HG02678 (cell line): ENCODE results near the gene SPTLC2.
"Not testable (repeated sequence)": the region's sequence is repeated elsewhere in the genome, so short reads cannot be mapped to it uniquely, and the experiment has no call there.

Experiments
- ATAC-seq: cut with Tn5 transposase; IDR thresholded peaks from one replicate; pipeline ENCODE4 v1.9.1; 2021; ENCODE audit warnings: mild to moderate bottlenecking, moderate library complexity; ENCODE audit not compliant: unreplicated experiment

Gene SPTLC2

GRCh38 chr14:77554816-77555599 lies 61.4 kb downstream of the SPTLC2 start:
- peak; percentile 19 for ATAC-seq

DNA sequence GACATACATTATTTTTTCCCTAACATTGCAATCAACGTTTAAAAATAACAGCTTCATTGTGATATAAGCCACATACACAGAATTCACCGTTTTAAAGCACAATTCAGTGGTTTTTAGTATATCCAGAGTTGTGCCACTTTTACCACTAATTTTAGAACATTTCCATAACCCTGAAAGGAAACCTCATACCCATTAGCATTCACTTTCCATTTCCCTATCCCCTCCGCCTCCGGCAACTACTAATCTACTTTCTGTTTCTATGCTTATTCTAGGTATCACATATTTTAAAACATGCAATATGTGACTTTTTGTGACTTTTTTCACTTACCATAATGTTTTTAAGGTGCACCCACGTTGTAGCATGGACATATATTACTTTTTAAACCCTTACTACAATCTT lies 62.2 kb downstream of the SPTLC2 start:
- ATAC-seq: peak; percentile 72

DNA sequence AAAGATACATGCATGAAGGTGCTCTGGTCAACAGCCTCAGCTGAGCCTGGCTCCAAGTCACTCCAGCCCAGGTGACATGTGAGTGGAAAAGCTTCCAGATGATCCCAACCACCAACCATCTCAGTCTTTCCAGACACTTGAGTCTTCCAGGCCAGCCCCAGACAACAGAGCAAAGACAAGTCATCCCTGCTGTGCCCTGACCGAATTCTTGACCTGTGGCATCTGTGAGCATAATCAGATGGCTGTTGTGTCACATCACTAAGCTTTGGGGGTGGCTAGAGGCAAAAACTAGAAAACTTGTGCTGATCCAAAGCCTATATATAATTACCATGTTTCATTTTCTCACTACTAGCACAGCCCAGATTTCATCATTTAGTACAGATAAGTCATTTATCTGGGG lies 67.0 kb downstream of the SPTLC2 start:
- ATAC-seq: no peak

DNA sequence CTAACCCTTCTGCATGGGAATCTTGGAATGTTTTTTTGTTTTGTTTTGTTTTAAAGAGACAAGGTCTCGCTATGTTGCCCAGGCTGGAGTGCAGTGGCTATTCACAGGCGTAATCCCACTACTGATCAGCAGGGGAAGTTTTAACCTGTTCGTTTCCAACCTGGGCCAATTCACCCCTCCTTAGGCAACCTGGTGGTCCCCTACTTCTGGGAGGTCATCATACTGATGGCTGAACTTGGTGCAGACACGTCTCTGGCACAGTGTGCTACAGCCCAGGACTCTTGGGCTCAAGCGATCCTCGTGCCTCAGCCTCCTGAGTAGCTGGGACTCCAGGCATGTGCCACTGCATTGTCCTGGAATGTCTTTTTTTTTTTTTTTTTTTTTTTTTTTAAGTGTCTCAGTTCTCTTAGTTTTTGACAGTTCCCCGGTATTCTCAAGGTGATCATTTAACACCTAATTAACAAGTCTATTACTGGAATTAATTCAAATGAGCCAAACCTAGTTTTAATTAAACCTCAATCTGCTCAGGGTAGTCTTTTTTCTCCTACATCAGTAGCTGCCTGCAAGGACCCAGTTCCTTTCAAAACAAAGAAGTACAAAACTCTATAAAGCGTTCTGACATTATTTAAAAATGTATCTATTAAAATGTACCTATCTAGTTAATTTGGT lies 68.8 kb downstream of the SPTLC2 start:
- ATAC-seq: no peak

GRCh38 chr14:77545171-77545570 lies 71.3 kb downstream of the SPTLC2 start:
- not testable (repeated sequence) for ATAC-seq

DNA sequence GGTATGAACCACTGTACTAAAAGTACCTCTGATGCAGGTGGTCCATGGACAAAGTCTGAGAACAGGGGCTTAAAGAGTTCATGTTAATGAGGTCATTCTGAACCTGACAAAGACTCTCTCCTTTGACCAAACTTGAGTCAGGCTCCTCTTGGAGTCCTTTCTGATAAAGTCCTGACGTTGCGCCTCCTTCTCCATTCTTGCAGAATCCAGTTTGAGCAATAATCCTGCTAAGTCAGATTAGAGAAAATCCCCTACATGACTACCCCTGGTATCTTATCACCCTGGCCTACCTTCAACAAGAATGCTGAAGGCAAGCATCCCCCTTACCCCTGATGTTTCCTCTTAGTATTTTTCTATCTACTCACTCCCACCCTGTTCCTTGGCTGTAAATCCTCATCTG lies 71.9 kb downstream of the SPTLC2 start:
- ATAC-seq: no peak

GRCh38 chr14:77543637-77544334 lies 72.7 kb downstream of the SPTLC2 start:
- no peak for ATAC-seq

GRCh38 chr14:77543240-77543551 lies 73.2 kb downstream of the SPTLC2 start:
- ATAC-seq: no peak

DNA sequence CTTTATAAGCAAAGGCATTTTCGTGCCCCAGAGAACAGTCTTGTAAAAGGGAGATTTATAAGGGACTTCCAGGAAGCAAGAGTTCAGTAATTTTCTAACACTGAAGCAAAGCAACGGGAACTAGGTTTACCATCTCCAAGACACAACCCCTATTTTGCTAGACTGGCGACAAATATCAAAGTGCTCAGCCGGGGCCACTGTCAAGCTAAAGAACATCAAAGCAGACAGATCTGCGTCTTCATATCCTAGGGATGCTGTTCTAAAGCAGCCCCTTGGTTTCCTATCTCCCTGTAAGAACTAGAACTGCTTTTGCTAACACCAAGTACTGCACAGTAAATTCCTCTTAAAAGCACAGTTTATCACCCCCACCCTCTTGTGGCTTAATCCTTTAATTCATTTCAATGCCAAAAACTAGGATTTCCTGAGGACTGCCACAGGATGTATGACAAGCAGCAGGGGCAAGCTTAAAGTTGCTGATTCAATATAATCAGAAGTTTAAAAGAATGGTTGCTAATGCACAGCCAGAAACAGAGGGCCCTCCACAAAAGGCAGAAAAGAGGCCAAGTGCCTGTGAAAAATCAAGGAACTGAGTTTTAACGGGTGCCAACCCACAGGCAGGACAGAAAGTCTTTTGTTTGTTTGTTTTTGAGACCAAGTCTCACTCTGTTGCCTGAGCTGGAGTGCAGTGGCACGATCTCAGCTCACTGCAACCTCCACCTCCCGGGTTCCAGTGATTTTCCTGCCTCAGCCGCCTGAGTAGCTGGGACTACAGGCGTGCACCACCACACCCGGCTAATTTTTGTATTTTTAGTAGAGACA lies 73.8 kb downstream of the SPTLC2 start:
- no peak for ATAC-seq

DNA sequence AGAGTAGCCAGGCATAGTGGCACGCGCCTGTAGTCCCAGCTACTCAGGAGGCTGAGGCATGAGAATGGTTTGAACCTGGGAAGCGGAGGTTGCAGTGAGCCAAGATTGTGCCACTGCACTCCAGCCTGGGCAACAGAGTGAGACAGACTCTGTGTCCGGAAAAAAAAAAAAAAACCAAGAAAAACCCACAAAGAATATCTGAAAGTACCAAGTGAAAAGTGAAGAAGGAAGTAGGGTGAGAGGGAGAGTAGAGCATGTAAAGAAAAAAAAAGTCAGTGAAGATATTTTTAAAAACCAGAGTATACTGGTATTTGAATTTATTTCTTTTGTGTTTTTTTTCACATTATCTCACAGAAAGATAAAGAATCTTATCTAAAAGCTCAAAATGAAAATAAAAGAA lies 74.5 kb downstream of the SPTLC2 start:
- ATAC-seq: no peak

DNA sequence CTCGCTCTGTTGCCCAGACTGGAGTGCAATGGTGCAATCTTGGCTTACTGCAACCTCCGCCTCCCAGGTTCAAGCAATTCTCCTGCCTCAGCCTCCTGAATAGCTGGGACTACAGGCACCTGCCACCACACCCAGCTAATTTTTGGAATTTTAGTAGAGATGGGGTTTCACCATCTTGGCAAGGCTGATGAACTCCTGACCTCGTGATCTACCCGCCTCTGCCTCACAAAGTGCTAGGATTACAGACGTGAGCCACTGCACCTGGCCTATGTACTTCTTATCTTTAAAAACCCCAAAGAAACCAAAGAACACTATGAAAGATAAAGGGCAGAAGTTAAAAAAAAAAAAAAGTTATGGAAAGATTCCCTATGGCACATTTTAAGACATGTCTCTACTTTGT lies 79.5 kb downstream of the SPTLC2 start:
- not testable (repeated sequence) for ATAC-seq

GRCh38 chr14:77531071-77531470 lies 85.4 kb downstream of the SPTLC2 start:
- no peak for ATAC-seq

GRCh38 chr14:77529963-77530362 lies 86.5 kb downstream of the SPTLC2 start:
- ATAC-seq: no peak

DNA sequence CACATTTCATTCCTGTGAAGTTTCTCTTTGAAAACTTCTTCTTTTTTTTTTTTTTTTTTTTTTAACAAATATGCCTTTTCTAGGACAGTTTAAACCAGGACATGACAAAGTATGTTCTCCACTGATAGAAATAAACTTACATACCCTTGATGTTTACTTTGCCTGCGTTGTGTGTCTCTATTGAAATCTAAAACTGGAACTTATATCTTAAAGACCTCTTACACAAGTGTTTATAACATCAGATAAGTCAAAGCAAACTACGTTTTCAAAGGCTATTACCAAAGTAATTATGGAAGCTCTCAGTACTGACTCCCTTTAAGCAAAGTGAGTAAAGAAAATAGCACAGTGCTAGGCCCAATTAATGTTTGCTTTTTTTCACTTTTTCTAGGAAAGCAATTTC lies 87.2 kb downstream of the SPTLC2 start:
- no peak for ATAC-seq

DNA sequence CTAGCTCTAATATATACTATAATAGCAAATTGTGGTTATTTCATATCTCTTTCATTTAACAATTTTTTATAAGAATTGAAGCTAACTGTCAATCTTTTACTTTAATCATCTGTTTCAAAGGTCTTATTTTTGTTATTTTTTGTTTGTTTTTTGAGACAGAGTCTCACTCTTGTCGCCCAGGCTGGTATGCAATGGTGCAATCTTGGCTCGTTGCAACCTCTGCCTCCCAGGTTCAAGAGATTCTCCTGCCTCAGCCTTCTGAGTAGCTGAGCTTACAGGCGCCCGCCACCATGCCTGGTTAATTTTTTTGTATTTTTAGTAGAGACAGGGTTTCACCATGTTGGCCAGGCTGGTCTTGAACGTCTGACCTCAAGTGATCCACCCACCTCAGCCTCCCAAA lies 87.7 kb downstream of the SPTLC2 start:
- not testable (repeated sequence) for ATAC-seq

- ATAC-seq: no peak
Measured at GRCh38 chr14:77526266-77526665, 90.2 kb downstream of the SPTLC2 start.

DNA sequence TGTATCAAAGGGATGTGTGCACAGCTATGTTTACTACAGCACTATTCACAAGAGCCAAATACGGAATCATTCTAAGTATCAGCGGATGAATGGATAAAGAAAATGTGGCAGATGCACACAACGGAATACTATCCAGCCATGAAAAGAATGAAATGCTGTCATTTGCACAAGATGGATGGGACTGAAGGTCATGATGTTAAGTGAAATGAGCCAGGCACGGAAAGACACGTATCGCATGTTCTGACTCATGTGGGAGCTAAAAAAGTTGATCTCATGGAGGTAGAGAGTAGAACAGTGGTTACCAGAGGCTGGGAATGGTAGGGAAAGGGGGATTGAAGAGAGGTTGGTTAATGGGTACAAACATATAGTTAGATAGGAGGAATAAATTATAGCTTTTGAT lies 91.9 kb downstream of the SPTLC2 start:
- no peak for ATAC-seq

DNA sequence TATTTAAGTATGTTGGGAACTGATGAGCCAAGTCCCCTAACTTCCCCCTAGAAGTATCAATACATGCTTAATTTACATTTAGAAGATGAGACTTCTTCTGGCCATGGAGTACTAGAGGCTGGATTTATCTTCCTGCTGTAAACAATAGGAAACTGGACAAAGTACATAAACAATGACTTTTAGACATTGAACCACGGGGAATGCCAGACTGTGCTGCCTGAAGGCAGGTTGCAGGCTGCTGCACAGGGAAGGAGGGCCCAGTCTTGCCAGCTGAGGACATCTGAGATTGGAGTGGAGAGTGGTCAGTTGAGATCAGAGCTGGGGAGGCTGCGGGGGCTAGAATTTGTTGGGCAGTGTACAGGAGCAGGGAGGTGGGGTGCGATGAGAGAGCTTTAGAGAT lies 93.3 kb downstream of the SPTLC2 start:
- ATAC-seq: no peak

DNA sequence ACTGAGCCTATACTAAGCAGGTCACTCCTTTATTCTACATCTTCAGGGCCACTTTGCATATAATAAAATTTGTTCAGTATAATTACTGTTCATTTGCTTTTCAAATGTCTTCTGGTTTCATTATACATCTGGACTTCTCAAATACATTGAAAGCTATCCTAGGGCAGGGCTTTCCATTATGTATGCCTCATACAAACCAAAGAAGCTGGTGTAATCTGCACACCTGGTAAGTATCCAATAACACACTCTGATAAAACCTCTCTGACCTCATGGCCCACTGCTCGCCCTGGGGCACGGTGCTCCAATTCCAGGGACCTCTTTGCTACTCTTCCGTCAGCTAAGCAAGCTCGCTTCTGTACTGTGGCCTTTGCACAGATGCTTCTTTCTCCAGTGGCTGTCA lies 95.9 kb downstream of the SPTLC2 start:
- ATAC-seq: no peak

DNA sequence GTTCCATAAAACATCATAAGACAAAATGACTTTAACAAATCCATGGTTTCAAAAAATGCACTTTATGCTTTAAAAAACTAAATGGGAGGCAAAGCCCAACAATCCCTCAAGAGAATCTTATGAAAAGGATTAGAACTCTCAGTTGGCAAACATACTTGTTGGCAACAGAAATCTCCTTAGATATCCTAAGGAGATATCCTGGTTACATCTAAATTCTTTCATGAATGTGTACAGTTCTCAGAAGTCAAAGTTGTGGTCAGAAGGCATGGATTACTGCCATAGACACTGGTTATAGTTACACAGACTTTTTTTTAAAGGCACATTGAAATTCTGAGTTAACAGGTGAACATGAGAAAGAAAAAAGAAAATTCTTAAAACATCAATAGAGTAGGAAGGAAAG lies 100.3 kb downstream of the SPTLC2 start:
- no peak for ATAC-seq

- no peak for ATAC-seq
Measured at GRCh38 chr14:77511486-77512162, 104.8 kb downstream of the SPTLC2 start.
